IMR-90 (cell line): ENCODE data around the gene ZNF782. TPM values are rescaled to one million over a fixed set of nuclear protein-coding genes. Genes with fewer than 3 reads are reported as not detected.

Experiments
- ATAC-seq: fragments of 200-7000 bp; cut with Tn5 transposase; 2 replicates; pipeline ENCODE4 v1.9.1; 2020; ENCODE audit warnings: low read depth, mild to moderate bottlenecking, moderate library complexity
- BruUV-seq: library from RNA; stranded (reverse); fragments of 400-500 nt; replicated peaks from 2 replicates; lab custom pipeline; 2021; lab: Mats Ljungman, UMichigan
- CTCF ChIA-PET: fragments of 300-600 bp; formaldehyde crosslinking; extraction: SDS; loops from one replicate; lab custom pipeline; 2021; ENCODE audit warnings: antibody characterized with exemption; lab: Yijun Ruan, JAX
- POLR2A ChIA-PET: fragments of 300-600 bp; sonication (Branson Sonifier 250); formaldehyde crosslinking; loops from one replicate; lab custom pipeline; 2022; ENCODE audit warnings: antibody characterized with exemption; ENCODE audit not compliant: unreplicated experiment; lab: Charles Lee
- DNase-seq: peaks from one replicate; pipeline ENCODE4 v3.0.0; 2013
- H2AFZ ChIP-seq: replicated peaks from 2 replicates; pipeline ENCODE3; 2013; ENCODE audit warnings: low read length, mild to moderate bottlenecking; ENCODE audit not compliant: poor library complexity
- H2AK5ac ChIP-seq: 2 replicates; pipeline ENCODE4 v1.6.1; 2013; ENCODE audit warnings: low read depth, low read length, inconsistent platforms
- H2AK9ac ChIP-seq: replicated peaks from 2 replicates; pipeline ENCODE3; 2013; ENCODE audit warnings: mild to moderate bottlenecking, low read depth, low read length, moderate library complexity; ENCODE audit not compliant: poor library complexity
- H2BK120ac ChIP-seq: 2 replicates; pipeline ENCODE4 v1.6.1; 2013; ENCODE audit warnings: low read depth, low read length, inconsistent platforms
- H2BK15ac ChIP-seq: 3 replicates; pipeline ENCODE4 v1.6.1; 2013; ENCODE audit warnings: low read depth, low read length, inconsistent platforms
- H2BK20ac ChIP-seq: 2 replicates; pipeline ENCODE4 v1.6.1; 2013; ENCODE audit warnings: low read depth, mild to moderate bottlenecking, inconsistent platforms, low read length, moderate library complexity
- H2BK5ac ChIP-seq: 2 replicates; pipeline ENCODE4 v1.6.1; 2013; ENCODE audit warnings: mild to moderate bottlenecking, low read depth, low read length, inconsistent platforms; ENCODE audit not compliant: poor library complexity, severe bottlenecking
- H3K14ac ChIP-seq: replicated peaks from 2 replicates; pipeline ENCODE4 v1.6.1; 2013; ENCODE audit warnings: low read depth, low read length, inconsistent platforms
- H3K18ac ChIP-seq: 2 replicates; pipeline ENCODE4 v1.6.1; 2013; ENCODE audit warnings: low read depth, low read length, control low read depth
- H3K23ac ChIP-seq: 2 replicates; pipeline ENCODE4 v1.6.1; 2013; ENCODE audit warnings: low read depth, low read length, inconsistent platforms
- H3K27ac ChIP-seq: 2 replicates; pipeline ENCODE4 v1.5.1; 2013; ENCODE audit warnings: mild to moderate bottlenecking, control low read depth, low read length; ENCODE audit not compliant: insufficient read depth
- H3K27me3 ChIP-seq: 2 replicates; pipeline ENCODE4 v1.6.1; 2013; ENCODE audit warnings: low read length; ENCODE audit not compliant: control insufficient read depth, insufficient read depth
- H3K36me3 ChIP-seq: 2 replicates; pipeline ENCODE4 v1.6.1; 2013; ENCODE audit warnings: low read length, mixed read lengths; ENCODE audit not compliant: control insufficient read depth, insufficient read depth
- H3K4ac ChIP-seq: 2 replicates; pipeline ENCODE4 v1.6.1; 2013; ENCODE audit warnings: low read depth, low read length, inconsistent platforms
- H3K4me1 ChIP-seq: 2 replicates; pipeline ENCODE4 v1.6.1; 2013; ENCODE audit warnings: low read length, mixed read lengths; ENCODE audit not compliant: control insufficient read depth, insufficient read depth
- H3K4me2 ChIP-seq: 2 replicates; pipeline ENCODE4 v1.6.1; 2013; ENCODE audit warnings: low read depth, mild to moderate bottlenecking, control low read depth, low read length, moderate library complexity
- H3K4me3 ChIP-seq: 2 replicates; pipeline ENCODE4 v1.5.1; 2013; ENCODE audit warnings: low read depth, mild to moderate bottlenecking, control low read depth, low read length, moderate library complexity; ENCODE audit not compliant: insufficient read depth
- H3K56ac ChIP-seq: 2 replicates; pipeline ENCODE4 v1.6.1; 2013; ENCODE audit warnings: low read length, inconsistent platforms; ENCODE audit not compliant: insufficient read depth; ENCODE audit errors: extremely low read depth
- H3K79me1 ChIP-seq, 2 experiments: 2 replicates each; pipeline ENCODE4 v1.6.1; 2013; ENCODE audit warnings: low read length in 2 of 2, inconsistent platforms in 1 of 2, low read depth in 1 of 2
- H3K9ac ChIP-seq: 2 replicates; pipeline ENCODE4 v1.6.1; 2013; ENCODE audit warnings: low read depth, low read length, control low read depth
- H3K9me1 ChIP-seq: 2 replicates; pipeline ENCODE4 v1.6.1; 2013; ENCODE audit warnings: low read length, inconsistent platforms; ENCODE audit not compliant: insufficient read depth
- H3K9me3 ChIP-seq: 2 replicates; pipeline ENCODE4 v1.6.1; 2013; ENCODE audit warnings: low read length; ENCODE audit not compliant: control insufficient read depth, insufficient read depth
- H4K20me1 ChIP-seq: 2 replicates; pipeline ENCODE4 v1.6.1; 2013; ENCODE audit warnings: low read length, inconsistent platforms; ENCODE audit not compliant: insufficient read depth
- H4K5ac ChIP-seq: 2 replicates; pipeline ENCODE4 v1.6.1; 2013; ENCODE audit warnings: mild to moderate bottlenecking, low read depth, low read length, control low read depth
- H4K8ac ChIP-seq, 2 experiments: 2 replicates each; pipeline ENCODE4 v1.6.1; 2013; ENCODE audit warnings: low read depth in 2 of 2, low read length in 2 of 2, control low read depth in 1 of 2, inconsistent platforms in 1 of 2
- H4K91ac ChIP-seq: 2 replicates; pipeline ENCODE4 v1.6.1; 2013; ENCODE audit warnings: low read depth, low read length, inconsistent platforms; ENCODE audit not compliant: insufficient read depth
- CTCF ChIP-seq: conservative IDR thresholded peaks from 2 replicates; pipeline ENCODE4 v1.5.1; 2012; ENCODE audit warnings: mild to moderate bottlenecking, low read depth, low read length, improper control_type of control experiment
- POLR2A ChIP-seq: IDR thresholded peaks from 2 replicates; pipeline ENCODE4 v1.6.1; 2012; ENCODE audit warnings: mild to moderate bottlenecking, low read depth, low read length
- WGBS, 2 experiments: methylation state at CpG; one replicate each; pipeline versions ENCODE4 v1.1.5 to v1.1.7; 2013; ENCODE audit warnings: missing lambda C conversion rate in 2 of 2; ENCODE audit not compliant: insufficient read length in 1 of 2; ENCODE audit errors: extremely low coverage in 2 of 2; 5-methylcytosine and 5-hydroxymethylcytosine counted together
- dilution Hi-C: fragments of 300-500 bp; cut with HindIII; formaldehyde crosslinking; loops from one replicate; pipeline ENCODE4 v1.14.3; 2018; ENCODE audit warnings: low sequenced_read_pairs; ENCODE audit not compliant: unreplicated experiment
- in situ Hi-C: fragments of 300-500 bp; cut with MboI; formaldehyde crosslinking; loops from 3 replicates; pipeline ENCODE4 v1.14.3; 2019; ENCODE audit warnings: low sequenced_read_pairs, inconsistent platforms, mixed read lengths
- intact Hi-C: fragments of 100-400 bp; cut with micrococcal nuclease; formaldehyde crosslinking; loops from 2 replicates; pipeline ENCODE4 v1.10.0; 2022
- polyA plus RNA-seq, 3 experiments: library from polyadenylated mRNA; depleted of rRNA; stranded (reverse); fragments of >200 nt; gene quantifications; 2 replicates each; pipeline ENCODE4 v1.2.3, GENCODE V29; 2012; ENCODE audit warnings: low replicate concordance in 1 of 3
- total RNA-seq: library from RNA; depleted of rRNA; stranded (reverse); fragments of >200 nt; gene quantifications from 2 replicates; pipeline ENCODE4 v1.2.3, GENCODE V29; 2012

Gene ZNF782
- total and polyA plus RNA-seq, 2 of the 4 experiments (the other 2 are of a cell fraction), result 0.86 to 4.3 TPM

- H2BK15ac ChIP-seq, result no peak overlapping the region
- H4K91ac ChIP-seq, result no peak overlapping the region
- 2% methylated on average over 5 of the region's 43 CpGs; no CpG with 5 or more reads in 1 of the 2 experiments for WGBS, 2 experiments
- H3K18ac ChIP-seq, result no peak overlapping the region
- H4K5ac ChIP-seq, result no peak overlapping the region; the same call in 1 of the 2 replicates
- ChIA-PET POLR2A (no interaction called here), CTCF (no interaction called here)
- peak overlapping the region; percentile 93 for H2AK9ac ChIP-seq
- 0 out of 2 replicates have a peak, but pooled peaks have one; percentile 14 for TF ChIP-seq CTCF
- no peak for TF ChIP-seq POLR2A
- no peak overlapping the region for H3K23ac ChIP-seq
- 0 out of 2 replicates have a peak overlapping the region, but pooled peaks have one; percentile 2 for H3K4ac ChIP-seq
- H3K56ac ChIP-seq, result no peak overlapping the region
- peak overlapping the region; percentile 46 for H3K9ac ChIP-seq
- no TSS peak for BruUV-seq
- peak overlapping the region in 1 of 2 experiments; percentile 24; a peak in 1 of 4 replicates for H4K8ac ChIP-seq
- H3K79me1 ChIP-seq, result no peaks in the 10 kb centered on the region
- no peak overlapping the region for H2BK5ac ChIP-seq
- peak overlapping the region; percentile 96 for H2AFZ ChIP-seq
- no peaks in the 10 kb centered on the region for H4K20me1 ChIP-seq
- H3K9me1 ChIP-seq, result no peaks in the 10 kb centered on the region
- intact Hi-C loops, result no loop called here
- no peaks in the 10 kb centered on the region for H3K36me3 ChIP-seq
- ATAC-seq (peak; percentile 93), DNase-seq (peak; percentile 68)
- no peak overlapping the region for H2BK120ac ChIP-seq
- H3K4me3 ChIP-seq, result peak overlapping the region; percentile 48
- dilution Hi-C loops, result no loop called here
- 0 out of 2 replicates have a peak overlapping the region, but pooled peaks have one; percentile 45 for H3K14ac ChIP-seq
- no peak overlapping the region for H2BK20ac ChIP-seq
- in situ Hi-C loops, result no loop called here
- H3K27ac ChIP-seq, result no peak overlapping the region
- H3K27me3 ChIP-seq, result peaks cover 12% of the 10 kb centered on the region
- no peaks in the 10 kb centered on the region for H3K4me1 ChIP-seq
- no peak overlapping the region for H2AK5ac ChIP-seq
- H3K4me2 ChIP-seq, result peak overlapping the region; percentile 96
- no peaks in the 10 kb centered on the region for H3K9me3 ChIP-seq
Measured at GRCh38 chr9:96875461-96876142, 21.3 kb upstream of the ZNF782 start.
